Keratinocyte (primary cell): ENCODE results near the gene GSC2. TPM values are rescaled to one million over a fixed set of nuclear protein-coding genes. Genes with fewer than 3 reads are reported as not detected.

ENCODE experiments used
- DNase-seq: peaks from one replicate; pipeline ENCODE4 v3.0.0-alpha.2; 2011; ENCODE audit warnings: low read depth, missing footprints, low spot score
- FAIRE-seq: peaks from 2 replicates; lab custom pipeline; 2011; peaks lifted over from hg19 to GRCh38; lab: Jason Lieb, UNC
- H2AFZ ChIP-seq: 2 replicates; pipeline ENCODE4 v1.6.0; 2012; ENCODE audit warnings: low read length, control low read depth, inconsistent platforms; ENCODE audit not compliant: control insufficient read depth
- H3K27ac ChIP-seq: 2 replicates; pipeline ENCODE4 v1.5.1; 2011; ENCODE audit warnings: low read length; ENCODE audit not compliant: control insufficient read depth, insufficient read depth
- H3K27me3 ChIP-seq: 3 replicates; pipeline ENCODE4 v1.6.0; 2011; ENCODE audit warnings: low read length; ENCODE audit not compliant: control insufficient read depth, insufficient read depth; ENCODE audit errors: extremely low read depth
- H3K36me3 ChIP-seq, 2 experiments: 2 replicates in 1 of 2; 3 replicates in 1 of 2; pipeline ENCODE4 v1.5.1; 2011; ENCODE audit warnings: low read length in 2 of 2, mild to moderate bottlenecking in 1 of 2; ENCODE audit not compliant: control insufficient read depth in 2 of 2, insufficient read depth in 2 of 2; ENCODE audit errors: extremely low read depth in 1 of 2
- H3K4me1 ChIP-seq: 3 replicates; pipeline ENCODE4 v1.5.1; 2011; ENCODE audit warnings: low read length; ENCODE audit not compliant: control insufficient read depth, insufficient read depth; ENCODE audit errors: extremely low read depth
- H3K4me2 ChIP-seq: 3 replicates; pipeline ENCODE4 v1.6.0; 2011; ENCODE audit warnings: low read depth, low read length; ENCODE audit not compliant: control insufficient read depth, insufficient read depth; ENCODE audit errors: extremely low read depth
- H3K4me3 ChIP-seq, 3 experiments: fragments of 200-600 bp in 1 of 3; sonication (generic) in 1 of 3; 2 replicates in 2 of 3; 3 replicates in 1 of 3; pipeline ENCODE4 v1.5.1; 2011 to 2016; ENCODE audit warnings: low read length in 3 of 3, mild to moderate bottlenecking in 3 of 3, control low read depth in 2 of 3, inconsistent platforms in 1 of 3, low read depth in 1 of 3, mixed read lengths in 1 of 3, mixed run types in 1 of 3, moderate library complexity in 1 of 3; ENCODE audit not compliant: control insufficient read depth in 2 of 3, insufficient read depth in 2 of 3; ENCODE audit errors: extremely low read depth in 1 of 3
- H3K79me2 ChIP-seq: 2 replicates; pipeline ENCODE4 v1.6.0; 2012; ENCODE audit warnings: low read length; ENCODE audit not compliant: control insufficient read depth, insufficient read depth
- H3K9ac ChIP-seq: 3 replicates; pipeline ENCODE4 v1.6.0; 2011; ENCODE audit warnings: low read length; ENCODE audit not compliant: control insufficient read depth, insufficient read depth; ENCODE audit errors: extremely low read depth
- H3K9me1 ChIP-seq: 3 replicates; pipeline ENCODE4 v1.6.0; 2011; ENCODE audit warnings: low read length; ENCODE audit not compliant: control insufficient read depth, insufficient read depth; ENCODE audit errors: extremely low read depth
- H3K9me3 ChIP-seq: 2 replicates; pipeline ENCODE4 v1.5.1; 2012; ENCODE audit warnings: low read depth, low read length; ENCODE audit not compliant: control insufficient read depth
- H4K20me1 ChIP-seq: 3 replicates; pipeline ENCODE4 v1.6.0; 2011; ENCODE audit warnings: low read length; ENCODE audit not compliant: control insufficient read depth, insufficient read depth; ENCODE audit errors: extremely low read depth
- EZH2 ChIP-seq: IDR thresholded peaks from one replicate; pipeline ENCODE4 v1.6.1; 2012; ENCODE audit warnings: inconsistent platforms, mild to moderate bottlenecking, low read length, moderate library complexity
- dilution Hi-C: fragments of 300-500 bp; cut with MboI; formaldehyde crosslinking; loops from one replicate; pipeline ENCODE4 v1.7.0; 2020; ENCODE audit warnings: low sequenced_read_pairs; ENCODE audit not compliant: extremely low pct_ligation_motif_present
- polyA plus RNA-seq, 5 experiments: library from polyadenylated mRNA; depleted of rRNA in 3 of 5; stranded (reverse) in 3 of 5; stranded (forward) in 1 of 5; unstranded in 1 of 5; fragments of >200 nt; gene quantifications; 1 replicate in 1 of 5; 2 replicates in 3 of 5; 3 replicates in 1 of 5; pipeline versions ENCODE4 v1.2.1 to v1.2.3, GENCODE V29; 2011 to 2012; ENCODE audit warnings: missing spikeins in 2 of 5, low read depth in 1 of 5, low replicate concordance in 1 of 5
- TF ChIP-seq, protein P1 (sequence below), 3 experiments: IDR thresholded peaks in 1 of 3; conservative IDR thresholded peaks in 1 of 3; optimal IDR thresholded peaks in 1 of 3; 2 replicates in 2 of 3; 3 replicates in 1 of 3; pipeline versions ENCODE3 to v1.5.1; 2011; ENCODE audit warnings: low read length in 3 of 3, mild to moderate bottlenecking in 3 of 3, moderate library complexity in 2 of 3, control low read depth in 1 of 3, inconsistent platforms in 1 of 3; ENCODE audit not compliant: insufficient read depth in 2 of 3; ENCODE audit errors: extremely low read depth in 1 of 3

The GSC2 gene
- polyA plus RNA-seq, 1 donor (not counting 4 experiments of a cell fraction or from before 2014, with no cell fraction given): not detected

DNA sequence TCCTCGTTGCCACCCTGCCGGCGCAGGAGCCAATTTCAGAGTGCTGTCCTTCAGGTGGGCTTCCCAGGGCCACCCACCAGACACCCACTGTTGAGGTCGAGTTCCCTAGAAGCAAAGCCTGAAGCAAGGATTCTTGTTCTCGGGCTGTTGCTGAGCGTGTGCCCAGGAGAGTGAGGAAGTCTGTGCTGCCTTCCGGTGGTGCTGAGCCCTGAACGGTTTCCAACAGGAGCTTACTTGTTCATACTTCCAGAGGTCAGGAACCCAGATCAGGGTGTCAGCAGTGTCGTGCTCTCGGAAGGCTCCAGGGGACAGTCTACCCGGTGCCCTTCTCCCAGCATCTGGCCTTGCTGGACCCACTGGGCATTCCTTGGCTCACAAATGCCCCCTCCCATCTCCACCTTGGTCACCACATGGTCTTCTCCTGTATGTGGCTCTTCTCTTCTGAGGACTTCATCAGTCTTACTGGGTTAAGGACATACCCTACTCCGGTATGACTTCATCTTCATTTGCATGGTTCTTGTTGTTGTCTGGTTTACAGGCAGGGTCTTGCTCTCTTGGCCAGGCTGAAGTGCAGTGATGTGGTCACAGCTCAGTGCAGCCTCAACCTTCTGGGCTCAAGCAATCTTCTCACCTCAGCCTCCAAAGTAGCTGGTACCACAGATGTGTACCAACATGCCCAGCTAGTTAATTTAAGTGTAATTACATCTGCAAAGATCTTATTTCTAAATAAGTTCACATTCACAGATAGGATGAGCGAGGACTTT, 17.2 kb upstream of the GSC2 start:
- Histone ChIP-seq H3K9me1 (no peaks in the 10 kb centered on the region), H4K20me1 (no peaks in the 10 kb centered on the region), H3K4me3 (no peak overlapping the region), H3K27ac (no peak overlapping the region), H3K9me3 (no peaks in the 10 kb centered on the region), H3K27me3 (peaks cover 39% of the 10 kb centered on the region), H3K9ac (no peak overlapping the region), H3K79me2 (peaks cover 8% of the 10 kb centered on the region), H3K4me2 (no peak overlapping the region), H2AFZ (no peak overlapping the region), H3K36me3 (no peaks in the 10 kb centered on the region), H3K4me1 (peaks cover 9% of the 10 kb centered on the region)
- DNase-seq: no peak
- no peak for FAIRE-seq
- TF ChIP-seq, protein P1, sequence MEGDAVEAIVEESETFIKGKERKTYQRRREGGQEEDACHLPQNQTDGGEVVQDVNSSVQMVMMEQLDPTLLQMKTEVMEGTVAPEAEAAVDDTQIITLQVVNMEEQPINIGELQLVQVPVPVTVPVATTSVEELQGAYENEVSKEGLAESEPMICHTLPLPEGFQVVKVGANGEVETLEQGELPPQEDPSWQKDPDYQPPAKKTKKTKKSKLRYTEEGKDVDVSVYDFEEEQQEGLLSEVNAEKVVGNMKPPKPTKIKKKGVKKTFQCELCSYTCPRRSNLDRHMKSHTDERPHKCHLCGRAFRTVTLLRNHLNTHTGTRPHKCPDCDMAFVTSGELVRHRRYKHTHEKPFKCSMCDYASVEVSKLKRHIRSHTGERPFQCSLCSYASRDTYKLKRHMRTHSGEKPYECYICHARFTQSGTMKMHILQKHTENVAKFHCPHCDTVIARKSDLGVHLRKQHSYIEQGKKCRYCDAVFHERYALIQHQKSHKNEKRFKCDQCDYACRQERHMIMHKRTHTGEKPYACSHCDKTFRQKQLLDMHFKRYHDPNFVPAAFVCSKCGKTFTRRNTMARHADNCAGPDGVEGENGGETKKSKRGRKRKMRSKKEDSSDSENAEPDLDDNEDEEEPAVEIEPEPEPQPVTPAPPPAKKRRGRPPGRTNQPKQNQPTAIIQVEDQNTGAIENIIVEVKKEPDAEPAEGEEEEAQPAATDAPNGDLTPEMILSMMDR (optimal IDR thresholded peaks at IDR 0.05 in 1 of 3, IDR thresholded peaks at IDR 0.05 in 1 of 3, conservative IDR thresholded peaks at IDR 0.05 in 1 of 3; ENCODE audit: extremely low read depth in 1 of 3, insufficient read depth in 2 of 3, low read length in 3 of 3): no peak
- no peak for TF ChIP-seq EZH2
- dilution Hi-C loops: no loop called here

DNA sequence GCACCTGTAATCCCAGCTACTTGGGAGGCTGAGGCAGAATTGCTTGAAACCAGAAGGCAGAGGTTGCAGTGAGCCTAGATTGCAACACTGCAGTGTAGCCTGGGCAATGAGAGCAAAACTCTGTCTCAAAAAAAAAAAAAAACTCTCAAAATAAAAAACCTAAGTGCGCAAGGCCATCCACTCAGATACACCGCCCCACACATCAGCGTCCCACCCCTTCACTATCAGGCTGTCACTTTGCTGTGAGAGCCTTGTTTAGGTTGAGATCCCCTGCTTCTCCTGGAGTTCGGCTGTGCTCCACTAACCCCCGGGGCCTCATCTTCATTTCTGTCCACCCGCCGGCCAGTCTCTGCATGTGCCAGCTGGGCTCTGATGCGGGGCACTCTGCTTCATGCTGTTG, 16.3 kb upstream of the GSC2 start:
- H3K27me3 ChIP-seq: peaks cover 39% of the 10 kb centered on the region
- H2AFZ ChIP-seq: no peak overlapping the region
- no peak overlapping the region for H3K9ac ChIP-seq
- TF ChIP-seq EZH2: no peak
- TF ChIP-seq, protein P1 (optimal IDR thresholded peaks at IDR 0.05 in 1 of 3, IDR thresholded peaks at IDR 0.05 in 1 of 3, conservative IDR thresholded peaks at IDR 0.05 in 1 of 3; ENCODE audit: extremely low read depth in 1 of 3, insufficient read depth in 2 of 3, low read length in 3 of 3): no peak
- no peaks in the 10 kb centered on the region for H3K79me2 ChIP-seq
- peaks cover 8% of the 10 kb centered on the region for H3K4me1 ChIP-seq
- H3K36me3 ChIP-seq: no peaks in the 10 kb centered on the region
- no peak overlapping the region for H3K4me3 ChIP-seq
- no peaks in the 10 kb centered on the region for H3K9me1 ChIP-seq
- FAIRE-seq (no peak), DNase-seq (no peak)
- dilution Hi-C loops: no loop called here
- no peaks in the 10 kb centered on the region for H4K20me1 ChIP-seq
- no peaks in the 10 kb centered on the region for H3K9me3 ChIP-seq
- H3K27ac ChIP-seq: no peak overlapping the region
- no peak overlapping the region for H3K4me2 ChIP-seq
